Measurements from ENCODE around the gene PIM2. TPM values are rescaled to one million over a fixed set of nuclear protein-coding genes. Genes with fewer than 3 reads are reported as not detected.

PIM2 gene
- total RNA-seq: 196 TPM in 2 replicates

- intact Hi-C loops (cut with micrococcal nuclease): loop anchor here (1.0 to 10.0 kb wide), 5 partner anchors 19 to 274 kb away; partner anchors contain the start of gene GRIPAP1
Measured at GRCh38 chrX:48918643-48919340, at the start of gene PIM2. Gene PIM2 (minus strand): TSS chrX:48919024. CDS start chrX:48918834, 190 bp downstream.

- intact Hi-C loops (cut with micrococcal nuclease): no loop called here
Measured at GRCh38 chrX:48968377-48968776, 49.6 kb upstream of the PIM2 start.

- intact Hi-C loops (cut with micrococcal nuclease): no loop called here
Measured at GRCh38 chrX:48966796-48967579, 48.2 kb upstream of the PIM2 start.

- intact Hi-C loops (cut with micrococcal nuclease): no loop called here
Measured at GRCh38 chrX:48965959-48966358, 47.1 kb upstream of the PIM2 start.

GRCh38 chrX:48961585-48962091, 42.8 kb upstream of the PIM2 start:
- intact Hi-C loops (cut with micrococcal nuclease): no loop called here

- intact Hi-C loops (cut with micrococcal nuclease): no loop called here
Measured at GRCh38 chrX:48960291-48960690, 41.5 kb upstream of the PIM2 start.

GRCh38 chrX:48958635-48959094, 39.8 kb upstream of the PIM2 start:
- intact Hi-C loops (cut with micrococcal nuclease): loop anchor here (1.0 to 10.0 kb wide), 8 partner anchors 39 to 481 kb away; partner anchors contain the start of genes FTSJ1, GRIPAP1, PIM2 and PRAF2

- intact Hi-C loops (cut with micrococcal nuclease): loop anchor here (1.0 to 10.0 kb wide), 8 partner anchors 39 to 481 kb away; partner anchors contain the start of genes FTSJ1, GRIPAP1, PIM2 and PRAF2
Measured at GRCh38 chrX:48957827-48958634, 39.2 kb upstream of the PIM2 start.

- intact Hi-C loops (cut with micrococcal nuclease): loop anchor here (5.0 to 10.0 kb wide), 2 partner anchors 117 to 480 kb away; partner anchors contain the start of genes FTSJ1, PRAF2 and WDR45
Measured at GRCh38 chrX:48957477-48957826, 38.6 kb upstream of the PIM2 start, which contains the start of gene OTUD5. Gene OTUD5 (minus strand): TSS chrX:48957607. CDS start chrX:48957570, 37 bp downstream.

GRCh38 chrX:48956728-48957414, 38.0 kb upstream of the PIM2 start:
- intact Hi-C loops (cut with micrococcal nuclease): loop anchor here (5.0 to 10.0 kb wide), 2 partner anchors 118 to 480 kb away; partner anchors contain the start of genes FTSJ1, PRAF2 and WDR45

GRCh38 chrX:48948589-48948988, 29.8 kb upstream of the PIM2 start:
- intact Hi-C loops (cut with micrococcal nuclease): loop anchor here (5.0 kb wide), 1 partner anchor 251 kb away; the partner anchor contains the start of gene SUV39H1

GRCh38 chrX:48945517-48946348, 26.9 kb upstream of the PIM2 start:
- intact Hi-C loops (cut with micrococcal nuclease): loop anchor here (1.0 to 5.0 kb wide), 3 partner anchors 28 to 248 kb away; partner anchors contain the start of gene SUV39H1

- intact Hi-C loops (cut with micrococcal nuclease): no loop called here
Measured at GRCh38 chrX:48942895-48943294, 24.1 kb upstream of the PIM2 start.

- intact Hi-C loops (cut with micrococcal nuclease): no loop called here
Measured at GRCh38 chrX:48940404-48940955, 21.7 kb upstream of the PIM2 start.

GRCh38 chrX:48939524-48940228, 20.9 kb upstream of the PIM2 start:
- intact Hi-C loops (cut with micrococcal nuclease): loop anchor here (5.0 to 10.0 kb wide), 3 partner anchors 225 to 333 kb away; no protein-coding TSS in a partner anchor

- intact Hi-C loops (cut with micrococcal nuclease): loop anchor here (5.0 to 10.0 kb wide), 3 partner anchors 224 to 333 kb away; no protein-coding TSS in a partner anchor
Measured at GRCh38 chrX:48938721-48939425, 20.0 kb upstream of the PIM2 start.

Measured in T-helper 2 cell treated with Interferon-gamma antibody and Interleukin-4, amounts not matched to agents 100 ng/mL and 5 ng/mL, for 36 hours (primary cell).